HG03045 (cell line): Measurements from ENCODE around the gene TIFAB.
"Not testable (repeated sequence)": the region's sequence is repeated elsewhere in the genome, so short reads cannot be mapped to it uniquely, and the experiment has no call there.

Source experiments
- ATAC-seq: cut with Tn5 transposase; IDR thresholded peaks from one replicate; pipeline ENCODE4 v1.9.1; 2021; ENCODE audit warnings: mild to moderate bottlenecking, moderate library complexity; ENCODE audit not compliant: unreplicated experiment

TIFAB gene

DNA sequence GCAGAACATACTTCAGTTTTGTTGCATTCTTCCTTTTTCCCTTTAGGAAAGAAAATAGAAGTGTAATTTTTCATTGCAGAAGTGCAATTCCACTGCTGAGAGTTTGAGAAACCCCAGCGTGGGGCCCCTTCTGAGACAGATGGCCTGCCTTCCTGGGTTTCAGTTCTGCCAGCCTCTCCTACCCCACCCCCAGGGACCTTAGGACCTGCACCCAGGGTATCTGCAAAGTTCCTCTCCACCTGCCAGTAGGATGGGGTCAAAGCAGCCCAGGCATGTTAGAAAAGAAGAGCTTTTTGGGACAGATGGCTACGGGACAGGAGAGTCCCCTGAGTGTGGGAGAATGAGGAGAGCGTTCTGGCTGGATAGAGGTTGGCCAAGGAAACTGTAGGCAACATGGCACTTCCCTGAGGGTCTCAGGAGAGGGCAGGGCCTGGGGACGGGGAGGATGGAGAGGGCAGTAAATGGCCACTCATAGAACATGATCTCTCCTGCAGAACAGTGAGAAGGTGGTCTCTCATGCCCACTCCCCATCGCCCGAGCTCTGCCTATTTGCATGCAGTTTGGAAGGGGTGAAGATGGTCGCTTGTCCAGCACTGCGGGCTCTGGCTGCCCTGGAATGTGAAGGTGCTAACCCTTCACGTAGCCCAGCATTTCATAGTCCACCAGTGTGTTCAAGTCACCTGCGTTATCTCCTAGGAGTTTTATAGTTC is at the start of gene TIFAB:
Gene TIFAB, minus strand, starts transcription at position 31 of the 710 bp plus-strand sequence. CDS start 2,412 bp downstream, outside the sequence.
- no peak for ATAC-seq

DNA sequence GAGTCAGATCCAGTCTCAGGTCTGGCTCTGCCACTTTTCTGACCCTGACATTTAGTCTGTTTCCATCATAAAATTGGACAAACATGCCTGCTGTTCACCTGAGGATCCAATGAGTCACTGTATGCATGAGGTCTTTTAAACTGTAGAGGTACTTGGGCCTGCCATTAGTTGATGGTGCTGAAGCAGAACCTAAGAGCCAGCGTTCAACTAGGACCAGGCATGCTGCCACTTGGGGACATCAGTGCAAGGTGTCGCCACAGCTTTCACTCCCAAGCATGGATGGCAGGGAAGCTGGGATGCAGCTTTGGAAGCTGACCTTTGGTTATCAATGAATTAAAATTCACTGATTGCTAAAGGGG is 46.5 kb upstream of the TIFAB start:
- ATAC-seq, result no peak

- ATAC-seq, result no peak
Measured at GRCh38 chr5:135497971-135498636, 46.0 kb upstream of the TIFAB start.

DNA sequence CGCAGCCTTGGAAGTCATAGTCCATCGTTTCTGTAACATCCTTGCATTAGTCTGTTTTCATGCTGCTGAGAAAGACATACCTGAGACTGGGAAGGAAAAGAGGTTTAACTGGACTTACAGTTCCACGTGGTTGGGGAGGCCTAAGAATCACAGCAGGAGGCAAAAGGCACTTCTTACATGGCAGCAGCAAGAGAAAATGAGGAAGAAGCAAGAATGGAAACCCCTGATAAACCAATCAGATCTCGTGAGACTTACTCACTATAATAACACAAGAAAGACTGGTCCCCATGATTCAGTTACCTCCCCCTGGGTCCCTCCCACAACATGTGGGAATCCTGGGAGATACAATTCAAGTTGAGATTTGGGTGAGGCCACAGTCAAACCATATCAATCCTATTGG is 43.4 kb upstream of the TIFAB start:
- not testable (repeated sequence) for ATAC-seq

GRCh38 chr5:135494196-135494595 is 42.0 kb upstream of the TIFAB start:
- ATAC-seq, result no peak

DNA sequence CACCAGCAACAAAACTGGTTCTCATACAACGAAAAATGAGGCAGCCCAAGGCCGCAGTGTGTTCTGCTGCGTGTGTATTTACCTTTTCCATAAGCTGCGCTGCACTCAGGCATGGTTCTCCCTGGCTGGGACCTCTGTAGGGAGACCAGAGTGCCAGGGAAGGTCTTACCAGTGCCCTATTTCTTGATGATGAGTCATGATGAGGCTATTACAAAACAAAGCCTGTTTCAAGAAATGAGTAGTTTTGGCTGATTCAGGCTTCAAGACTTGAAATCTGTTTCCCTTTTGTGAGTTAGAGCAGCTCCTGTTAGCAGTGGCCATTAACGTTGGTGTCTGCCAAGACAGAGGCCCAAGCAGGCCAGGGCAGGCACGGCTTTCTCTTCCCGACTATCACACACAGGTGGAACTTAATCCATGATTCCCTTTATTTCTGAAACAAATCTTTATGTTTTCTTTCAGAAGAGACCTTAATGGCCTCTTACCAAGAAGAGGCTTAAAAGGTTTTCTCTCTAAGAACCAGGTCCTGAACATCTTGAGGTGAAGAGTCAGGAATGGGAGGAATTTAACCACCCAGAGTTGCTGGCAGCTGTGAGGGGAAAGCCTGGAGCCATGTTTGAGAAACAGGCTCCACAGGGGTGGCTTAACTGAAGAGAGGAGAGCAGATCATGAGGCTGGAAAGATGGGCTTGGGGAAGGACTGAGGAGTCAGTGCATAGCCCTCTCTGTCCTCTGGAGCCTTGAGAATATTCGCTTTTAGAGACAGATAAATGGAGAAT is 41.4 kb upstream of the TIFAB start:
- no peak for ATAC-seq

DNA sequence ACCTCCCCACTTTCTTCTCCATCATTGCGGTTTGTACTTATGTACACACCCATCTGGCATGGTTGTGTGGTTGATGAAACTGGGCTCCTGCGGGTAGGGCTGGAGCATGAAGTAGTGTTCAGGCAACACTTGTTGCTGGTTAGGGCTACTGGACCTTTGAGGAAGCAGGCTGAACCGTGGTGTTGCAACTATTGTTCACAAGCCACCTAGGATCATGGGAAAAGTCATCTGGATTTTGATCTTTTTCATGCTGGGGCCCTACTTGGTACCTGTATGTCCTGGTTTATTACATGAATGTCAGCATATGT is 40.1 kb upstream of the TIFAB start:
- ATAC-seq, result no peak

GRCh38 chr5:135491552-135492318 is 39.6 kb upstream of the TIFAB start:
- ATAC-seq, result no peak

DNA sequence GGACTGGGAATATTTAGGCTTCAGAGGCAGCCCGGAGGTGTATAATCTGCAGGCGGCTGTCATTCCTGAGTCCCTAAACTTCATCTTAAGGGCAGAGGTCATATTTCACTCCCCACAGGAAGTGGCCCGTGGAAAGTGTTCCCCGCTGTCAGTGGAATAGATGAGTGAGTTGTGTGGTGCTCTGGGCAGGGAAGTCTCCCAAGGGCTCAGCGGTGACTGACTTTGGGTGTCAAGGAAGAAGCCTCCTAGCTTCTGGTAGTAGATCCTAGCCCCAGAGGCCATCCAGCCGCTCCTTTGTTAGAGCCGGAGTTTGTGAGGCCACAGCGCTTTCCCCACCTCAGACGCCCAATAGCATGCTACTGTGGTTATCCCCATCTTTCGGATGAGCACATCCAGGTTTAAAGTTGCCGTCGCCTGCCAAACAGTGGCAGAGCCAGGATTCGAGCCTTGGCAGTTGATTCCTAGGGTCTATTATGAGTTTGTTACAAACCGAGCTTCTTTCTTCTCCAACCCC is 38.9 kb upstream of the TIFAB start:
- no peak for ATAC-seq

DNA sequence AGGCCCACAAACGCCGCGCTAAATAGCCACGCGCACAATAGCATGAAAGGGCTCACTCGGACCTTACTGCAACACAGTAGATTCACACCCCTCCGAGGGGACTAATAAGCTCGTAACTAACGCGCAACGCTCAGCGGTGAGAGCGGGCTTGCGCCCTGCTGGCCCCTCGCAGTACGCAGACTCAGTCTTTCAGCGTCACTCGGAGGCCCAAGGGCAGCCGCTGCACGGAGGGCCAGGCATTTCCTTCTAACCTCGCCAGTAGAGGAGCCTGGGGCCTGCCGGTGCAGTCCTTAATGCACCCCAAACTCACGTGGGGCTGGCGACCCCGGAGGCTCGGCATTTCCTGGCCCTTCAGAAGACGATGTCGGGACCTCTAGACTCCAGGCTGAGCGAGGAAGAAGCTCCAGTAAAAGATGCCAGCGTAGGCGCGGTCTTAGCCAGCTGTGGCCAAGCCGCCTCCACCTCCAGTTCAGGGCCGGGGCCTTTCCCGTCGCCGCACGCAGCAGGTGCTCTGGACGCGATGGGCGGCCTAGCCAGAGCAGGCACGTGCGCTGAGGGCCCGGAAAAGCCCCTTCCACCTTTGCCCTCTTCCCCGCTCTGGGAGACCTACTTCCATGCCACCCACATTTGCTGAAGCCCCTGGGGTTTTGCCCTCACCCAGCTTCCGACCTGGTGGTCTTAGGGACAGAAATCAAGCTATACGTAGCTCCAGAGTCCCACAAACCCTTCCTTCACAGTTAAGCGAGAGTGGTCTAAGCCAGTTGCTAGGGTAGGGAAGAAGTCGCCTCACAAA is 38.3 kb upstream of the TIFAB start:
- no peak for ATAC-seq

- ATAC-seq, result no peak
Measured at GRCh38 chr5:135489466-135490244, 37.5 kb upstream of the TIFAB start.

DNA sequence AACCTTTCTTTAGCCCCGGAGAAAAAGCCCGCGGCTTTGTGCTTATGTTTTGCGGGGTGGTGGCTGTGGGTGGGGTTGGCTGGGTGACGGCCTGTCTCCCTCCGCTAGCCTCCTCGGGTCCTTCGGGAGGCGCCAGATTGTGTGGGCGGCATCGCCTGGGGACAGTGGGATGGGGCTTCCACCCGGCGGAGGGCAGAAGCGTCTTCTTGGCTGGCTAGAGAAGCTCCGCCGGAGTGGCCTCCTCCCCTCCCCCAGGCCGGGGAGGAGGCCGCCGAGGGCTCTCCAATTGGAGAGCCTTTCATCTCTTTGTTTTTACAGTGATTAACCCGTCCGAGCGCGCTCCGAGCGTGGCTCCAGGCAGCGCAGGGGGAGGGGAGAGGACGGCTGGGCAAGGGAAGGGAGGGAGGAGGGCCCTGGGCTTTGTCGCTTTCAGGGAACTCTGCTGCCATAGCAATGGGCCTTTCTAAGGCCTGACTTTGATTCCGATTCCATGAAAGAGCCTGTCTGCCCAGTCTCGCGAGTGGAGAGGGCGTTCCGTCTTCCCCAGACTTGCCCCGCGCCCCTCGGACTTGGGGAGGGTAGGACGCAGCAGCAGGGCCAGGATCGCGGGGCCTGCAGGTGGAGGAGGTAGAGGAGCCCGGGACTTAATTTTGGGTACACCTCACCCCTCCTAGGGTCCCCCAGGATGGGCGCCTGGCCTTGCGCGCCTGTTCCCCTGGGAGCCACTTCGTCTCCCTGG is 36.7 kb upstream of the TIFAB start:
- no peak for ATAC-seq

DNA sequence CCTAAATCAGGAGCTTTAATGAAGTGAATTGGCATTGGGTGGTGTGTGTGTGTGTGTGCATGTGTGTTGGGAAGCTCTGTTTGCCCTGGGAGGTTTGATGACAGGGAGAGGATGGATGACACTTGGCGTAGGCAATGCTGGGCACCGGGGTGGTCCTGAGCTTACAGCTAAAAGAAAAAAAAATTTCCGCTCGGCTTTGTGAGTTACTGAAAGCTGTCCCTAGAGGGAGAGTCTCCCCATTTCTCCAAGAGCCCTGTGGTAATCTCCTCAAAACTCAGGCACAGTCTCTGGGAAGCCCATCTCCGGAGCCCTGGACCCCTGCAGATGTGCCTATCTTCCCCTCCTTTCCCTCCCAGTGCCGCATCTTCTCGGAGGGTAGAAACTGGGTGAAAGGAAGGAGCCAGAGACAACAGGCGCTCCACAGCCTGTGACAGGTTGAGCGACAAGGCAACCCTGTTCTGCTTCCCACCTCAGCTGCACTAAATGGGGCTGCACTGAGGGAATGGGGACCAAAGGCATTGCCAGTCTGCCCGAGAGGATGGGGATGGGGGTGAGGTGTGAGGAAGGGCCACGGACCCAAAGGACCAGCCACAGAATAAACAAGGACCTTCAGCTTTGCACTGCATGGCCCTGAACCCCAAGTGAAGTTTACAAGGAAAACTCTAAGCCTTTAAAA is 35.8 kb upstream of the TIFAB start:
- no peak for ATAC-seq

DNA sequence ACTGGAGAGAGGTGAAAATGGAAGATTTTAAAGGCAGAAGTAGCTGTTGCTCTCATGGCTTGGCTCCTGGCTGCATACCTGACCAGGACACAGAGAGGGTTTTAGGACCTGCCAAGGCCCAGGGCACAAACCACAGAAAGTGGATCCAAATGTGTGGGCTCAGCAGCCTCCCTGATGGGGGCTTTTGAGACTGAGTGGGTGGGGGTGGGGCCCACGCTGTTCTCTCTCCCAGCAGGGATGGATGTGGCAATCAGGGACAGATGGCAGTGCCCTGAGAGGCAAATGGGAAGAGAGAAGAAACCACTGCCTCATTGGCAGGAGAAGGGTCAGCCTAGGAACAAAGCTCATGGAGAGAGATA is 34.9 kb upstream of the TIFAB start:
- ATAC-seq, result no peak

- ATAC-seq, result no peak
Measured at GRCh38 chr5:135486131-135487036, 34.2 kb upstream of the TIFAB start.

DNA sequence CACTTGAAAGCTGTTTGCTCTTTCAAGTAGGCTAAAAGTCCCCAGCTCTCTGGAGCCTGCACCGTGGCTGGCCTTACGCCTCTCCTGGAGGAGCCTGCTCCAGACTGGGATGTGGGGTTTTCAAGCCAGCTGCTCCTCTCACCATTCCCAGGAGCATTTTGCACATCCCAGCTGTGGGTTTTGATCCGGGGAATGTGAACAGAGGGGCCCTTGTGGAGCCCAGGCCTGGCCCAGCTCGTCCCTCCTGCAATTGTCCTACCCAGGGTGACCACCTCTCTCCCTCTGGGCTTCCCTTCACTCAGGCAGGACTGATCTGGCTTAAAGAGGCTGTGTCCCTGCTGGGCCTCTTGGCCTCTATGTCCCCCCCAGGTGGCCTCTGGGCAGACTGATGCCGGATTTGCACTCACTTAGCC is 32.5 kb upstream of the TIFAB start:
- ATAC-seq, result no peak

- ATAC-seq, result no peak
Measured at GRCh38 chr5:135483254-135483653, 31.1 kb upstream of the TIFAB start.
